IPS DF 6.9 (cell line): ENCODE data around the gene CTNNBL1.

Source experiments
- DNase-seq: peaks from one replicate; pipeline ENCODE4 v3.0.0-alpha.2; 2013; ENCODE audit warnings: low read depth, low spot score
- H3K27ac ChIP-seq: one replicate; pipeline ENCODE4 v1.5.1; 2013; ENCODE audit warnings: low read length, control low read depth
- H3K27me3 ChIP-seq: 2 replicates; pipeline ENCODE4 v1.6.1; 2013; ENCODE audit warnings: mild to moderate bottlenecking, low read length; ENCODE audit not compliant: control insufficient read depth, insufficient read depth
- H3K36me3 ChIP-seq: 2 replicates; pipeline ENCODE4 v1.6.1; 2013; ENCODE audit warnings: low read length; ENCODE audit not compliant: control insufficient read depth, insufficient read depth
- H3K4me1 ChIP-seq: 2 replicates; pipeline ENCODE4 v1.6.1; 2013; ENCODE audit warnings: low read length; ENCODE audit not compliant: control insufficient read depth, insufficient read depth
- H3K4me3 ChIP-seq: 2 replicates; pipeline ENCODE4 v1.5.1; 2013; ENCODE audit warnings: mild to moderate bottlenecking, low read length
- H3K9me3 ChIP-seq: 2 replicates; pipeline ENCODE4 v1.6.1; 2013; ENCODE audit warnings: low read length, inconsistent platforms; ENCODE audit not compliant: control insufficient read depth, insufficient read depth
- WGBS: extraction: QIAGEN DNeasy Blood & Tissue Kit; methylation state at CpG from one replicate; pipeline ENCODE4 v1.1.7; 2013; ENCODE audit warnings: mixed read lengths, missing lambda C conversion rate; ENCODE audit not compliant: insufficient read length, insufficient coverage; 5-methylcytosine and 5-hydroxymethylcytosine counted together

CTNNBL1 gene

GRCh38 chr20:37759052-37759553 is 65.3 kb downstream of the CTNNBL1 start:
- no peaks in the 10 kb centered on the region for H3K4me1 ChIP-seq
- H3K36me3 ChIP-seq = no peaks in the 10 kb centered on the region
- no peaks in the 10 kb centered on the region for H3K27me3 ChIP-seq
- H3K27ac ChIP-seq = no peak overlapping the region
- no peak for DNase-seq
- H3K9me3 ChIP-seq = no peaks in the 10 kb centered on the region
- H3K4me3 ChIP-seq = no peak overlapping the region
- no CpG with 5 or more reads among the region's 6 CpGs for WGBS

- H3K27ac ChIP-seq = no peak overlapping the region
- H3K4me3 ChIP-seq = no peak overlapping the region
- no peaks in the 10 kb centered on the region for H3K9me3 ChIP-seq
- no peaks in the 10 kb centered on the region for H3K4me1 ChIP-seq
- no peaks in the 10 kb centered on the region for H3K27me3 ChIP-seq
- WGBS = no CpG with 5 or more reads among the region's 5 CpGs
- no peaks in the 10 kb centered on the region for H3K36me3 ChIP-seq
- DNase-seq = no peak
Measured at GRCh38 chr20:37759761-37760209, 66.0 kb downstream of the CTNNBL1 start.

- WGBS = no CpG with 5 or more reads among the region's 2 CpGs
- Histone ChIP-seq H3K36me3 (no peaks in the 10 kb centered on the region), H3K27ac (no peak overlapping the region)
Measured at GRCh38 chr20:37760322-37760721, 66.5 kb downstream of the CTNNBL1 start.

GRCh38 chr20:37762716-37763485 is 69.1 kb downstream of the CTNNBL1 start:
- no CpG with 5 or more reads among the region's 4 CpGs for WGBS
- H3K9me3 ChIP-seq = no peaks in the 10 kb centered on the region
- no peaks in the 10 kb centered on the region for H3K4me1 ChIP-seq
- no peak overlapping the region for H3K4me3 ChIP-seq
- H3K27ac ChIP-seq = no peak overlapping the region
- DNase-seq = no peak
- H3K27me3 ChIP-seq = no peaks in the 10 kb centered on the region
- H3K36me3 ChIP-seq = no peaks in the 10 kb centered on the region

More at GRCh38 chr20:37760322-37760721, 66.5 kb downstream of the CTNNBL1 start:
- Histone ChIP-seq H3K27me3 (no peaks in the 10 kb centered on the region), H3K9me3 (no peaks in the 10 kb centered on the region), H3K4me3 (no peak overlapping the region), H3K4me1 (no peaks in the 10 kb centered on the region)
- DNase-seq = no peak

- no CpG with 5 or more reads among the region's 4 CpGs for WGBS
Measured at GRCh38 chr20:37764333-37764935, 70.6 kb downstream of the CTNNBL1 start.

GRCh38 chr20:37770908-37771307 is 77.1 kb downstream of the CTNNBL1 start:
- Histone ChIP-seq H3K9me3 (no peaks in the 10 kb centered on the region), H3K36me3 (no peaks in the 10 kb centered on the region), H3K4me1 (no peaks in the 10 kb centered on the region), H3K27ac (no peak overlapping the region), H3K4me3 (no peak overlapping the region), H3K27me3 (no peaks in the 10 kb centered on the region)
- DNase-seq = no peak
- WGBS = no CpG with 5 or more reads among the region's 5 CpGs

More at GRCh38 chr20:37764333-37764935, 70.6 kb downstream of the CTNNBL1 start:
- Histone ChIP-seq H3K9me3 (no peaks in the 10 kb centered on the region), H3K36me3 (no peaks in the 10 kb centered on the region), H3K4me3 (no peak overlapping the region), H3K4me1 (no peaks in the 10 kb centered on the region), H3K27me3 (no peaks in the 10 kb centered on the region), H3K27ac (no peak overlapping the region)
- no peak for DNase-seq

GRCh38 chr20:37773291-37773826 is 79.5 kb downstream of the CTNNBL1 start:
- Histone ChIP-seq H3K27ac (no peak overlapping the region), H3K36me3 (no peaks in the 10 kb centered on the region), H3K27me3 (no peaks in the 10 kb centered on the region), H3K9me3 (no peaks in the 10 kb centered on the region), H3K4me1 (no peaks in the 10 kb centered on the region), H3K4me3 (no peak overlapping the region)
- WGBS = no CpG with 5 or more reads among the region's 1 CpG
- no peak for DNase-seq

- DNase-seq = no peak
- H3K4me3 ChIP-seq = no peak overlapping the region
- no peaks in the 10 kb centered on the region for H3K27me3 ChIP-seq
- no peaks in the 10 kb centered on the region for H3K9me3 ChIP-seq
- whole genome bisulfite sequencing = no CpG with 5 or more reads among the region's 5 CpGs
- H3K36me3 ChIP-seq = no peaks in the 10 kb centered on the region
- H3K4me1 ChIP-seq = no peaks in the 10 kb centered on the region
- no peak overlapping the region for H3K27ac ChIP-seq
Measured at GRCh38 chr20:37774156-37774555, 80.3 kb downstream of the CTNNBL1 start.

GRCh38 chr20:37775200-37775599 is 81.4 kb downstream of the CTNNBL1 start:
- Histone ChIP-seq H3K27ac (no peak overlapping the region), H3K27me3 (no peaks in the 10 kb centered on the region), H3K4me3 (no peak overlapping the region), H3K9me3 (no peaks in the 10 kb centered on the region), H3K36me3 (no peaks in the 10 kb centered on the region), H3K4me1 (no peaks in the 10 kb centered on the region)
- no CpG with 5 or more reads among the region's 5 CpGs for WGBS
- DNase-seq = no peak

GRCh38 chr20:37776049-37776448 is 82.2 kb downstream of the CTNNBL1 start:
- Histone ChIP-seq H3K9me3 (no peaks in the 10 kb centered on the region), H3K36me3 (no peaks in the 10 kb centered on the region), H3K27ac (no peak overlapping the region), H3K4me3 (no peak overlapping the region), H3K4me1 (no peaks in the 10 kb centered on the region), H3K27me3 (no peaks in the 10 kb centered on the region)
- no CpG with 5 or more reads among the region's 5 CpGs for WGBS
- DNase-seq = no peak
